Esophagus (tissue), 2 donors: ENCODE results near the gene NUP88. TPM values are rescaled to one million over a fixed set of nuclear protein-coding genes. Genes with fewer than 3 reads are reported as not detected.

Experiments
- H3K27ac ChIP-seq, 2 donors: one replicate each; pipeline ENCODE4 v1.5.1; 2013; ENCODE audit warnings: low read depth in 2 of 2, mild to moderate bottlenecking in 2 of 2, inconsistent platforms in 1 of 2, low read length in 1 of 2, moderate library complexity in 1 of 2
- H3K27me3 ChIP-seq, 2 donors: one replicate each; pipeline ENCODE4 v1.6.1; 2013; ENCODE audit warnings: low read length in 2 of 2, control low read depth in 1 of 2, mild to moderate bottlenecking in 1 of 2; ENCODE audit not compliant: insufficient read depth in 2 of 2, control insufficient read depth in 1 of 2
- H3K36me3 ChIP-seq, 2 donors: one replicate each; pipeline ENCODE4 v1.6.1; 2013; ENCODE audit warnings: low read length in 1 of 2; ENCODE audit not compliant: control insufficient read depth in 2 of 2, insufficient read depth in 2 of 2
- H3K4me1 ChIP-seq, 2 donors: one replicate each; pipeline ENCODE4 v1.6.1; 2013; ENCODE audit warnings: low read length in 1 of 2; ENCODE audit not compliant: control insufficient read depth in 2 of 2, insufficient read depth in 2 of 2
- H3K4me3 ChIP-seq, 2 donors: one replicate each; pipeline ENCODE4 v1.5.1; 2013; ENCODE audit warnings: low read length in 2 of 2, mild to moderate bottlenecking in 2 of 2, low read depth in 1 of 2, moderate library complexity in 1 of 2
- H3K9me3 ChIP-seq, 2 donors: one replicate each; pipeline ENCODE4 v1.6.1; 2013; ENCODE audit warnings: mild to moderate bottlenecking in 2 of 2, low read depth in 1 of 2, low read length in 1 of 2, moderate library complexity in 1 of 2; ENCODE audit not compliant: control insufficient read depth in 2 of 2, insufficient read depth in 1 of 2
- WGBS, 2 donors: extraction: QIAGEN DNeasy Blood & Tissue Kit; methylation state at CpG; one replicate each; pipeline ENCODE4 v1.1.7; 2013; 5-methylcytosine and 5-hydroxymethylcytosine counted together
- polyA plus RNA-seq, 2 donors: library from polyadenylated mRNA; stranded (reverse); fragments of 200-250 nt; gene quantifications; one replicate each; pipeline ENCODE4 v1.2.3, GENCODE V29; 2013
- donor health status: healthy with polysubstance abuse.
- donor health status: Bipolar disorder and iron deficiency.

Gene NUP88
- 10 to 100 TPM; 55.3 to 65.7 TPM for polyA plus RNA-seq

DNA sequence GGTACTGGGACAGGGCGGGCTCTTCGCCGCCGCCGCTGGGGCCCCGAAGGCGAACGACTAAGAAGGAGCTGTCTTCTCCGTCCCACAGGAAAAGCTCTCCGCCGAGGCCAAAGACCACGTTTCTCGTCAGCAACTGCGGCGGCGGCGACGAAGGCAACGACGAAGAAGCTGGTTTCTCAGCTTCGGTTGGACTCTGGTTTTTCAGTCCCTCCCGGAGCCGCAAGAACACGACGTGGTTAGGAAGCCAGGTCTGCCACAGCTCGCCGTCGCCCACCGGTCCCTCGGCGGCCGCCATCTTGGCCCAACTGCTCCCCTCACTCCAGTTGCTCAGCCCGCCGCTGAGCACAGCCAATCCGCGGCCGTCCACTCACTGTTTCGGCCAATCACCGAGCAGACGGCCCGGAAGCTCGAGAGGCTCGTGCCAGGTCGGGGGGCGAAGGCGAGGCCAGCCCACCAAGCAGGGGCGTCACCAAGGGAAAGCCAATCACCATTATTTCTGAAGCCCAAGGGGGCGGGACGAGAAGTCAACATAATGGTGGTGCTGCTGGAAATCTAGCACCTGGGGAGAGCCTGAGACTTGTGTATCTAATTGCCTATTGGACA is at the start of gene NUP88:
Gene NUP88 (minus strand): TSS at position 307 of the 603 bp plus-strand sequence. CDS start 12 bp downstream, at position 295.
- Histone ChIP-seq H3K27ac (peak within 1 kb of the TSS; percentile 92 to 97), H3K9me3 (no peaks in the 10 kb centered on the region), H3K27me3 (no peaks in the 10 kb centered on the region), H3K4me1 (peaks cover 0 to 2% of the 10 kb centered on the region in 2 donors), H3K4me3 (peak within 1 kb of the TSS; percentile 71 to 86), H3K36me3 (peaks cover 0 to 2% of the 10 kb centered on the region in 2 donors)
- 0% methylated on average over 49 of the region's 49 CpGs for WGBS, 2 donors

GRCh38 chr17:5468075-5468473 is 48.6 kb upstream of the NUP88 start:
- 0 to 1% methylated on average over 17 of the region's 17 CpGs for WGBS, 2 donors
- Histone ChIP-seq H3K27ac (peak overlapping the region in 1 of 2 donors; percentile 70), H3K9me3 (no peaks in the 10 kb centered on the region), H3K27me3 (no peaks in the 10 kb centered on the region), H3K4me3 (peak overlapping the region; percentile 81 to 96), H3K4me1 (peaks cover 0 to 2% of the 10 kb centered on the region in 2 donors), H3K36me3 (peaks cover 2 to 3% of the 10 kb centered on the region in 2 donors)

DNA sequence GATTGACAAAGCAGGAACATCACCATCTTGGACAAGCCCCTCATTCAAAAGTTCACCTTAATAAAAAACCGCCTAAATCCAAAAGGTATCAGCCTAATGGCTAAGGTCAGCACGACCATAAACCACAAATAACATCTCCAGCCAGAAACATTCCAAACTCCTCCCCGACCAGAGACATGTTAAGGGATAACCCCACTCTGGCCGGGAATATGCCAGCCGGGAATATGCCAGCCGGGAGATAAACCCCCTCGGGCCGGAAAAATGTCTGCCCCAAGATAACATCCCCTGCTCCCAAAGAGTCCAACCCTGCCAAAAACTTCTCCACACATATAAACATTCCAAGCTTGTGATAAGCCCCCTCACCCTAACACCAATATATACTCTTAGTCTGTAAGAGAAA is 48.0 kb upstream of the NUP88 start:
- WGBS, 2 donors: 7 to 9% methylated on average over 8 of the region's 8 CpGs
- H3K27ac ChIP-seq: no peak overlapping the region
- peaks cover 3 to 4% of the 10 kb centered on the region in 2 donors for H3K36me3 ChIP-seq
- no peaks in the 10 kb centered on the region for H3K27me3 ChIP-seq
- H3K4me1 ChIP-seq: peaks cover 0 to 2% of the 10 kb centered on the region in 2 donors
- peak overlapping the region; percentile 21 to 81 for H3K4me3 ChIP-seq
- no peaks in the 10 kb centered on the region for H3K9me3 ChIP-seq

DNA sequence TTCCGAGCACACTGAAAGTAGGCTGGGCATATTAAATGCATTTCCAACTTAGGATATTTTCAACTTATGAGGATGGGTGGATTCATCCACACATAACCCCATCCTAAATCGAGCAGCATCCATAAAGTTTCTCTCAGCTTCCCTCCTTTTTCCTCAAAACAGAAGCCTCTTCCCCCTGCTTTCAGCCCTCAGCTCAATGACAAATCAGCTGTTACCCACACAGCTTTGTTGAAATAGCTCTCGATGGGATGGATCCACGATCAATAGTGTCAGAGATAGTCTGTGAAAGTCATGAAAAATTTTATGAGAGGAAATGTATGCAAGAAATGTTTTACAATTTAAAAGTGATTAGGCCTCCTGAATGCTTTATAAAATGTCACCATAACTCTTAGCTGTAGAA is 46.8 kb upstream of the NUP88 start:
- H3K4me1 ChIP-seq: peaks cover 0 to 2% of the 10 kb centered on the region in 2 donors
- no peaks in the 10 kb centered on the region for H3K9me3 ChIP-seq
- no peaks in the 10 kb centered on the region for H3K27me3 ChIP-seq
- 90 to 93% methylated on average over 4 of the region's 4 CpGs for WGBS, 2 donors
- H3K4me3 ChIP-seq: no peak overlapping the region
- peaks cover 3 to 4% of the 10 kb centered on the region in 2 donors for H3K36me3 ChIP-seq
- H3K27ac ChIP-seq: no peak overlapping the region

GRCh38 chr17:5464717-5465507 is 45.5 kb upstream of the NUP88 start:
- 85 to 87% methylated on average over 10 of the region's 10 CpGs for WGBS, 2 donors
- H3K36me3 ChIP-seq: peaks cover 7 to 9% of the 10 kb centered on the region in 2 donors

GRCh38 chr17:5446786-5447185 is 27.3 kb upstream of the NUP88 start:
- Histone ChIP-seq H3K27ac (no peak overlapping the region), H3K4me1 (no peaks in the 10 kb centered on the region), H3K9me3 (no peaks in the 10 kb centered on the region), H3K27me3 (no peaks in the 10 kb centered on the region), H3K4me3 (no peak overlapping the region), H3K36me3 (peaks cover 4 to 25% of the 10 kb centered on the region in 2 donors)
- 84 to 88% methylated on average over 8 of the region's 8 CpGs for WGBS, 2 donors

More at GRCh38 chr17:5464717-5465507, 45.5 kb upstream of the NUP88 start:
- no peak overlapping the region for H3K27ac ChIP-seq
- H3K27me3 ChIP-seq: no peaks in the 10 kb centered on the region
- H3K9me3 ChIP-seq: no peaks in the 10 kb centered on the region
- no peak overlapping the region for H3K4me3 ChIP-seq
- peaks cover 0 to 2% of the 10 kb centered on the region in 2 donors for H3K4me1 ChIP-seq

DNA sequence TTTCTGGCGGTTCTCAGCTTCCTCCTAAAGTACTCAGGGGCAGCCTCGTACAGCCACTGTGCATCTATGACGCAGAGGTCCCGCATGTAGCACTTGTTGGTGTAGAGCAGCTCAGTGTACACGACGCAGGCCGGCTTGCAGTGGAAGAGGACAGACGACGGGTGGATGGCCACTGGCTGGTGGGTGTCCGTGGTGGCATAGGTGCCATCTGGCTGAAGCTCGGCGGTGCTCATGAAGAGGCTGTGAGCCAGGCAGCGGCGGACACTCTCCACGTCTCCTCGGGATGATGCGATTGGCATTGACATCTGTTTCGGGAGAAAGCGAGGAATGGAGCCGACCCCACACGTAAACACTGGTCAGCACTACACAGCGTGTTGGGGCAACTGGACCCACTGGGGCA is 24.7 kb upstream of the NUP88 start:
- Histone ChIP-seq H3K36me3 (peaks cover 0 to 21% of the 10 kb centered on the region in 2 donors), H3K27ac (no peak overlapping the region), H3K4me1 (no peaks in the 10 kb centered on the region), H3K4me3 (no peak overlapping the region), H3K27me3 (no peaks in the 10 kb centered on the region), H3K9me3 (no peaks in the 10 kb centered on the region)
- 93 to 97% methylated on average over 22 of the region's 22 CpGs for WGBS, 2 donors

DNA sequence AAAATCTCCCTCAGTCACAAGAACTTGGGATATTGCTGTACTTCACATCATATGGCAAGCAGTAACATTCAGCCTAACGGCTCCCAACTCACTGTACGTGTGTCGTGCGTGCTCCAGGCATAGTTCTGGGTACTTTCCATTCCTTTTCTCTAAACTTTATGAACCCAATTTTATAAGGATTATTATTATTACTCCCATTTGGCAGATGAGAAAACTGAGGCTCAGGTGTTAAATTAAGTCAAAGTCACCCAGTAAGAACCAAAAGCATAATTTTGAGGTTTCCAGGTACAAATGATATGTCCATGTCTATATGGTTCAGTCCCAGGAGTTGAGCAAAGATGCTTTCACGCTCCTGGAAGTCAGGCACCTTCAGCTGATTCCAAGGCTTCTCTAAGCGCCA is 24.3 kb upstream of the NUP88 start:
- WGBS, 2 donors: 96% methylated on average over 6 of the region's 6 CpGs
- Histone ChIP-seq H3K36me3 (peaks cover 0 to 21% of the 10 kb centered on the region in 2 donors), H3K27ac (no peak overlapping the region), H3K9me3 (no peaks in the 10 kb centered on the region), H3K4me1 (no peaks in the 10 kb centered on the region), H3K4me3 (no peak overlapping the region), H3K27me3 (no peaks in the 10 kb centered on the region)

GRCh38 chr17:5439446-5439764 is 19.9 kb upstream of the NUP88 start:
- H3K27me3 ChIP-seq: no peaks in the 10 kb centered on the region
- peak overlapping the region; percentile 76 to 80 for H3K27ac ChIP-seq
- 7 to 14% methylated on average over 1 of the region's 1 CpG for WGBS, 2 donors
- no peaks in the 10 kb centered on the region for H3K4me1 ChIP-seq
- no peak overlapping the region for H3K4me3 ChIP-seq
- peaks cover 5 to 19% of the 10 kb centered on the region in 2 donors for H3K36me3 ChIP-seq
- no peaks in the 10 kb centered on the region for H3K9me3 ChIP-seq
